ENCODE results near the gene CARS1.

The CARS1 gene

DNA sequence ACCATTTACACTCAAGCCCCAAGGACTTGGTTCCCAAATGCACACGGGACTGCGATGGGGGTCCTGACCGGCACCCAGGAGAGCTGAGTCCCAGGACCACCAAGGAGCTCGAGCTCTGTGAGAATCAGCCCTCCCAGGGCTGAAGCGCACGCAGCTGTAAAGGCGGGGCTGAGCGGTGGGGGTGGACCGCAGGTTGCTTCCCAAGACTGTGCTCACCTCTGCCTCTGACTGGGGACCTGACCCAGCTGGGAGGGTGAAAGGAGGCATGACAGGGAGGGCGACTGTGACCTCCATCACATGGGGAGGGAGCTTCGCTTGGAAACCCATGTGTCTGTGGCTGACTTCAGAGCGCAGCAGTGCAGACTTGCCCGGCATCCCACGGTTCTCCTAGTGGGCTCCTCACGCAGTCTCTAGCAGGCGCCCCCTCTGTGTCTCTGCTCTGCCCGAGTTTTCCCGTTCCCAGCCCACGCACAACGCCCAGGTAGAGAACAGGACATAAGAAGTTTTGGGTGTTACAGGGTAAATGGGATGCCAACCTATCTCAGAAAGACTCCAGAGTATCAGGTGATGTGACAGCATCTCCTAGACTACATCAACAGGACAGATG, 49.7 kb downstream of the CARS1 start:
- DNase-seq: no peak

GRCh38 chr11:3006505-3007260, 50.5 kb downstream of the CARS1 start:
- DNase-seq: no peak

GRCh38 chr11:3004481-3004880, 52.7 kb downstream of the CARS1 start:
- no peak for DNase-seq

GRCh38 chr11:3003396-3004231, 53.6 kb downstream of the CARS1 start:
- no peak for DNase-seq

DNA sequence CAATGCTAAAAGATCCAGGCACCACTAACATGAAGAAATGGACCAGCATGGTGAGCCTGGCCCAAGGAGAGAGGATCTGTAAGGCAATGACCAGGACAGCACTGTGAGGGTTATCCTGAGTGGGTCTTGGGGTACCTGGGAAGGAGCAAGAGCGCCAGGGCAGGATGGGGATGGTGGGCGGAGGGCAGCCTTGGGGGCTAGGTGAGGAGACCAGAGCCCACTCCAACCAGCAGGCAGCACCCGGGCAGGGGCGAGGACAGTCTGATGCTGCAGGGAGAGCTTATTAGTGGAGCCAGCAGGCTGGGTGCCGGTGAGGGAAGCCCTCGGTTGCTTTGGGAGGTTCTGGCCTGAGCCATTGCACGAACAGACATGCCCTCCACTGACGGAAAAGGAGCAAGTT, 54.4 kb downstream of the CARS1 start:
- DNase-seq: no peak

DNA sequence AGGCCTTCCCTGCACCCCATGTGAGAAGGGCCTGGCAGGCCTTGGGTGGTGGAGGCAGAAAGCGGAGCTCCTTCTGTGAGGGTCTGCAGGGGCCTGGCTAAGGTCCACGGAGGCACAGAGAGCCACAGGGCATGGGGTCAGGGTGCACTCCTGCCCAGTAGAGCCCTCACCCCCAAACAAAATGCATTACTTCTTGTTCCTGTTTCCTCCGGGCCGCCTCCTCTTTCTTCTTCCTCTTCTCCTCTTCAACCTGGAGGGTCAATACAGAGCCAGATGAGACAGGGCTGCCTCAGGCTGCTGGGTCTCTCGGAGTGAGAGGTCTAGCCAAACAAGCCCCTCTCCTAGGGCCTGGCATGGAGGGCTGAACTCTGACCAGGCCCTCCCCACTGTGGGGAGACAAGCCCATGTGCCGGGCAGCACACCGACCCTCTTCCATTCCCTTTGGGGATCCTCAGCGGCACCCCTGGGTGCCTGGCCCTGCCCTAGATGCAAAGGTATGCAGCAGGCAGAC, 54.8 kb downstream of the CARS1 start:
- DNase-seq: no peak

GRCh38 chr11:3001496-3001895, 55.7 kb downstream of the CARS1 start:
- DNase-seq: no peak

GRCh38 chr11:3000032-3000961, 56.9 kb downstream of the CARS1 start:
- DNase-seq: no peak

DNA sequence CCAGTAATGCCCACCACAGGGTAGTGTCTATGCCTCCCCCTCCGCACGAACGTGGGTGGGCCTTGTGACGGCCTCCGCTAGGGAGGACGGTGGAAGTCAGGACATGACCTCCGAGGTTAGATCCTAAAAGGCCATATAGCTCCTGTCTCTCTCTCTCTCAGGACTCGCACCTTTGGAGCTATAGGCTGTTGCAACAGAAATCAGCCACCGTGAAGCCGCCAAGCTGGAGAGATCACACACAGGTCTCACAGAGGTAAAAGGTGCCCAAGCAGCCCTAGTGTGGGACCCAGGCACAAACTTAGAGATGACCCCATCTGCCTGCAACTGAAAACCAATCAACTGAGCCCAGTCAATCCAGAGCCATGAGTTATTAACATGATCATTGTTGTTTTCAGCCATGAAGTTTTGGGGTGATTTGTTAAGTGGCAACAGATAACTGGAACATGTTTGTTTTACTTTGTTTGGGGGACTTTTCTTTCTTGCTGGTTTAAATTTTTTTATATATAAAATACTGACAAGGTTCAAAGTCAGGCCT, 57.7 kb downstream of the CARS1 start:
- DNase-seq: no peak

DNA sequence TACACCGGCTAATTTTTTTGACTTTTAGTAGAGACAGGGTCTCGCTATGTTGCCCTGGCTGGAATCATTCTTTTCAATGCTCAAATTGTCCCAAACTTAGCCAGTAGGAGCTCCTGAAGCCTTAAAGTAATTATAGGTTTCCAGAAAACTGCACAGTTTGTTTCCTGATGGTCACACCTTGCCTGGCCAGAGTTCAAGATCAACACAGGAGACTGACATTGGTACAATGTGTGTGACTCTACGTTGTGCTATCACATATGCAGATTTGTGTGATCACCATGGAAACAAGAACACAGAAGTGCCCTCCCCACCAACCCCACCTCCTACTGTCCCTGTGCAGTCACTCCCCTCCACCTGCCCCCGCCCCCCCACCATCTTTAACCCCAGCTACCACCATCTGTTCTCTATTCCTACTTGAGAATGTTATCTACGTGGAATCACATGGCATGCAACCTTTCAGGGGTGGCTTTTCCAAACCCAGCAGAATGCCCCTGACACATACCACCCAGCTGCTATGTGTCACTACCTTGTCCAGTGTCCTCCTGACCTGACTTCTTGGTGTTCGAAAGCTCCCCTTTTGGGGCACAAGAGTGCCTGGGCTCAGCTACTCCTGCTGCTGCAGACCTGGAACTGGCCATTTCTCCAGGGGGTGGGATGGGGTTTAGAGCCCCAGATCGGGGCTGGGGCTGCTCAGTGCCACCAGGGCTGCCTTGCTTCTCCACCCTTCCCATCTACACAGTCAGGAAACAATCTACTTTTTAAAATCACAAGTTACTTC, 59.0 kb downstream of the CARS1 start:
- DNase-seq: no peak

GRCh38 chr11:2997406-2997805, 59.8 kb downstream of the CARS1 start:
- DNase-seq: no peak

- no peak for DNase-seq
Measured at GRCh38 chr11:2996976-2997375, 60.2 kb downstream of the CARS1 start.

GRCh38 chr11:2995893-2996554, 61.2 kb downstream of the CARS1 start:
- no peak for DNase-seq

DNA sequence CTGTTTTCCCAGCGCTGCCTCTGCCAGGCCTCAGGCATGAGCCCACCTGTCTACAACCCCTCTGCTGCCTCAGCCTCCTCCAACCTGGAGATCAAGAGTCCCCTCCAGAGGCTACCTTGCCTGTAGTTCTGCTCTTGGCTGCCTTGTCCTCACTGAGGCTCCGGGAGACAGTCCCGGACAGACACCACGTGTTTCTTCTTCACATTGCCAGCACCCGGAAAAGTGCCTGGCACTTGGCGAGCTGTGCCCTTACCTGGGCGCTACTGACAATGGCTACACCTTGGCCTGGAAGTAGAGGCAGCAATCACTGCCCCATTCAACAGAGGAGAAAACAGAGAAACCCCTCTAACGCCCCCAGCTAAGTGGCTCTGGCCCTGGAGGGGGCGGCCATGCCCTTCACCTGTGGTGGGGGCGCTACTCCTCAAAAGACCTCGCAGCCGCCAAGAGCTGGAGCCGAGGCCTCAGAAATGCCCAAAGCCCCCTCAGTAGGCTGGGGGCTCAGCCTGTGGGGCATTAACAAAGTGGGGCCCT, 62.1 kb downstream of the CARS1 start:
- DNase-seq: no peak

GRCh38 chr11:2994336-2994730, 62.9 kb downstream of the CARS1 start:
- no peak for DNase-seq

DNA sequence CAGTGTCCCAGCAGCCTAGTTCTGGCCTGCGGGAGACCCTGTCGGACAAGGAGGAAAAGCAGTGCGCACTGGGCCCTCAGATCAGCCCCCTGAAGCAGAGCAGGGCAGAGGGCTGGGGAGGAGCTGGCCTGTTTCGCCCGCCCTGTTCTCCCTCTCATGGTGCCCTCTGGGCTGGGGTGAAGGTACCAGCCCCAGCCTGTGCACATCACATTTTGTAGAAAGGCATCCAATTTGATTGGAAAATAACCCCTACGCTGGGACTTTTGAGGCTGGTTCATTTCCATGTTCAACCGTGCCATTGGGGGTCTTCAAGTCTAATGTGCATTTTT, 64.3 kb downstream of the CARS1 start:
- no peak for DNase-seq

DNA sequence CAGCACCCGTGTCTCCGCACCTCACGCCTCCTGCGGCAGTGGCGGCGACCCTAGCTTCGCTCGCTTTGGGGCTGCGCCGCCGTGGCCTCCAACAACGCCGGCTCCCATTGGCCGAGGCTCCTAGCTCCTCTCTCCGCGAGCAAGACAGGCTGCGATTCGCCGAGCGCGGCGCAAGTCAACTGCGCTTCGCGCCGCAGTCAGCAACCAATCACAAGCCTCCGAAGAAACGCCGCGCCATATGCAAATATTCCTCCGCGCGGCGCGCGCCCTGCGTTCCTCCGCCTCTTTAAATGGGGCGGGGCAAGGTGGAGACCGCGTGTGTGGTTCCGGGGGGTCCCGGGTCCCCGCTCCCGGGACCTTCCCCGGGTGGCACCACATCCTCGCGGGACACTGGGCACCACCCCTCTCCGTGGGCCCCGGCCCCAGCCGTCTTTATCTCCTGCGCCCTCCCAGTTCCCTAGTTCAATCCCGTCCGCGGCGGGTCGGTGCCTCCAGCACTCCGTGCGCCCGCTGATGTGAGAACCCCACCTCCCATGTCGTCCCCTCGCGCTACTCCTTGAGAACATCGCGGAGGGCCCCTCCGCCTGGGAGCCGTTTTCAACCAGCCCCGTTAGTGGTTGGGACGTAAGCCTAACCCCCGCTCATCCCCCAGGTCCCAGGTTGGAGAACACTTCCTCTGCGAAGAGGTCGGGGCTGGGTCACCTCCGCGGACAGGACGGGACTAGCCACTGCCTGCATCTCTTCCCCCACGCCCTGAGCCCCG, 64.8 kb downstream of the CARS1 start, which contains the start of gene NAP1L4:
Gene NAP1L4, minus strand, starts transcription at position 96 of the 763 bp plus-strand sequence. CDS start 13,109 bp downstream, outside the sequence.
- DNase-seq: peak; percentile 97

GRCh38 chr11:2991452-2992233, 65.6 kb downstream of the CARS1 start:
- DNase-seq: peak; percentile 79

Measured in OCI-M1 (cell line).